HFFc6 (cell line): ENCODE data around the gene PPP1R12B. TPM values are rescaled to one million over a fixed set of nuclear protein-coding genes. Genes with fewer than 3 reads are reported as not detected.

Experiments
- DNase-seq: peaks from one replicate; pipeline ENCODE4 v3.0.0-alpha.2; 2018
- H3K27ac Mint-ChIP-seq: 2 replicates; pipeline ENCODE4 v1.8.0; 2020; ENCODE audit warnings: mild to moderate bottlenecking, mixed read lengths
- H3K27me3 Mint-ChIP-seq: 2 replicates; pipeline ENCODE4 v1.8.0; 2021; ENCODE audit warnings: mild to moderate bottlenecking, moderate library complexity, mixed read lengths; ENCODE audit not compliant: insufficient read depth
- H3K36me3 Mint-ChIP-seq: 2 replicates; pipeline ENCODE4 v1.8.0; 2021; ENCODE audit warnings: low read depth, mixed read lengths
- H3K4me1 Mint-ChIP-seq: 2 replicates; pipeline ENCODE4 v1.8.0; 2020; ENCODE audit warnings: low read depth, mixed read lengths
- H3K4me3 Mint-ChIP-seq: 2 replicates; pipeline ENCODE4 v1.8.0; 2020; ENCODE audit warnings: mild to moderate bottlenecking, moderate library complexity, mixed read lengths
- H3K9me3 Mint-ChIP-seq: 2 replicates; pipeline ENCODE4 v1.8.0; 2020; ENCODE audit warnings: mild to moderate bottlenecking, mixed read lengths
- total RNA-seq, 6 experiments: library from RNA; stranded (reverse); fragmentation: NEBNext Ultra II Directional; extraction: Animal tissue kit (Norgen Biotek cat#: 25700); gene quantifications; 2 replicates in 1 of 6; 3 replicates in 5 of 6; pipeline ENCODE4 v1.2.3, GENCODE V29; 2021
- TF ChIP-seq, protein P1 (sequence below): fragments of 200-600 bp; sonication (generic); IDR thresholded peaks from 2 replicates; pipeline ENCODE4 v1.5.0; 2021; ENCODE audit warnings: antibody characterized with exemption, mild to moderate bottlenecking

PPP1R12B gene
- total RNA-seq, 6 experiments from 2014 or later = 5.3 to 9.9 (median 6.9) TPM

DNA sequence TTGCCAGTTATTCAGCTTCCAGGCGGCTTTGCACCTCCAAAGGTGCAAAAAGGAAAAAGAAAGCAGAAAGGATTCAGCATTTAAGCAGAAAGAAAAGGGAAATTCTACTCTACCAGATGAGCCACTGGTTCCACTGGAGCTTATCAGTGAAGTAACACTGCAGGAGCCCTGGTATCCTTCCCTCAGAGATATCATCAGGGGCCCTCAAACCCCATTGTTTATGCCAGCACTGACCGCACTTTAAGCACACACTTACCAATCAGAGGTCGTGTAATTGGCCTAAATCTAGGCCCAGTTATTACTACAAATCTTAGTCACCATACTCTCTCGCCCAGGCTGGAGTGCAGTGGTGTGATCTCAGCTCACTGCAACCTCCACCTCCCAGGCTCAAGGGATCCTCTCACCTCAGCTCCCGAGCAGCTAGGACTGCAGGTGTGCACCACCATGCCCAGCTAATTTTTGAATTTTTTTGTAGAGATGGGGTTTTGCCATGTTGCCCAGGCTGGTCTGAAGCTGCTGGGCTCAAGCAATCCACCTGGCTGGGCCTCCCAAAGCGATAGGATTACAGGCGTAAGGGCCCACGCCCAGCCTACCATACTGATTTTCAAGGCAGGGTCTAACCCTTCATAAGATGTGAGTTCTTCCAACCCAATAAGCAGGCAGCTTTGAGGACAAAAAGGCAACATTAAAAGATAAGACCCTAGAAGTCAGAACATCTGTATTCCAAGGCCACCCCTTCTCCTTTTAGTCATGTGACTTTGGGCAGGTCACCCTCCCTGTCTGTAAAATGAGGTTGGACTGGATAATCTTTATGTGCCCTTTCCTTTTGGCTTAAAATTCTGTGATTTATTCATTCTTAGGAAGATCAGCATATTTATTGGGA, 236.4 kb downstream of the PPP1R12B start:
- Mint-ChIP-seq H3K36me3 (peaks cover 30% of the 10 kb centered on the region; the same call in 1 of the 2 replicates), H3K4me1 (peaks cover 77% of the 10 kb centered on the region), H3K27ac (no peak overlapping the region; the same call in 1 of the 2 replicates), H3K4me3 (peak overlapping the region; percentile 15; the same call in 1 of the 2 replicates), H3K9me3 (no peaks in the 10 kb centered on the region), H3K27me3 (peaks cover 3% of the 10 kb centered on the region)
- DNase-seq = no peak
- TF ChIP-seq, protein P1, sequence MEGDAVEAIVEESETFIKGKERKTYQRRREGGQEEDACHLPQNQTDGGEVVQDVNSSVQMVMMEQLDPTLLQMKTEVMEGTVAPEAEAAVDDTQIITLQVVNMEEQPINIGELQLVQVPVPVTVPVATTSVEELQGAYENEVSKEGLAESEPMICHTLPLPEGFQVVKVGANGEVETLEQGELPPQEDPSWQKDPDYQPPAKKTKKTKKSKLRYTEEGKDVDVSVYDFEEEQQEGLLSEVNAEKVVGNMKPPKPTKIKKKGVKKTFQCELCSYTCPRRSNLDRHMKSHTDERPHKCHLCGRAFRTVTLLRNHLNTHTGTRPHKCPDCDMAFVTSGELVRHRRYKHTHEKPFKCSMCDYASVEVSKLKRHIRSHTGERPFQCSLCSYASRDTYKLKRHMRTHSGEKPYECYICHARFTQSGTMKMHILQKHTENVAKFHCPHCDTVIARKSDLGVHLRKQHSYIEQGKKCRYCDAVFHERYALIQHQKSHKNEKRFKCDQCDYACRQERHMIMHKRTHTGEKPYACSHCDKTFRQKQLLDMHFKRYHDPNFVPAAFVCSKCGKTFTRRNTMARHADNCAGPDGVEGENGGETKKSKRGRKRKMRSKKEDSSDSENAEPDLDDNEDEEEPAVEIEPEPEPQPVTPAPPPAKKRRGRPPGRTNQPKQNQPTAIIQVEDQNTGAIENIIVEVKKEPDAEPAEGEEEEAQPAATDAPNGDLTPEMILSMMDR = no peak

DNA sequence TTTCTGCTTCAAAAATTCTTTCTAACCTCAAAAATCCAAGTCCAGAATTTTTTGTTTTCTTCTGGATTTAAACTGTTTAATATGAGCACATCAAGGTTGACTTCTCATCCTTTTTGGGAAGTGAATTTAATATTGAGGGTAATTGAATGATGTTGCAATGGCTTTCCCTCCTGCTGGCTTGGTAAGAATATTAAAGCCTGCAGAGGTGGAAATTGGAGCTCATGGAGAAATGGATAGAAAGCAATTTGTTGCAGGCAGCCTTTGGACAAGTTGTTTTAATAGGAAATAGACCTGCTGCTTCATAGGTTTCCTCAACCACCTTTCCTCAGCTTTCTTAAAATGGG, 237.1 kb downstream of the PPP1R12B start:
- no peak for DNase-seq
- TF ChIP-seq, protein P1 = no peak
- Mint-ChIP-seq H3K9me3 (no peaks in the 10 kb centered on the region), H3K4me1 (peaks cover 77% of the 10 kb centered on the region), H3K27ac (peak overlapping the region; percentile 72), H3K36me3 (peaks cover 30% of the 10 kb centered on the region; the same call in 1 of the 2 replicates), H3K27me3 (peaks cover 3% of the 10 kb centered on the region), H3K4me3 (no peak overlapping the region)

DNA sequence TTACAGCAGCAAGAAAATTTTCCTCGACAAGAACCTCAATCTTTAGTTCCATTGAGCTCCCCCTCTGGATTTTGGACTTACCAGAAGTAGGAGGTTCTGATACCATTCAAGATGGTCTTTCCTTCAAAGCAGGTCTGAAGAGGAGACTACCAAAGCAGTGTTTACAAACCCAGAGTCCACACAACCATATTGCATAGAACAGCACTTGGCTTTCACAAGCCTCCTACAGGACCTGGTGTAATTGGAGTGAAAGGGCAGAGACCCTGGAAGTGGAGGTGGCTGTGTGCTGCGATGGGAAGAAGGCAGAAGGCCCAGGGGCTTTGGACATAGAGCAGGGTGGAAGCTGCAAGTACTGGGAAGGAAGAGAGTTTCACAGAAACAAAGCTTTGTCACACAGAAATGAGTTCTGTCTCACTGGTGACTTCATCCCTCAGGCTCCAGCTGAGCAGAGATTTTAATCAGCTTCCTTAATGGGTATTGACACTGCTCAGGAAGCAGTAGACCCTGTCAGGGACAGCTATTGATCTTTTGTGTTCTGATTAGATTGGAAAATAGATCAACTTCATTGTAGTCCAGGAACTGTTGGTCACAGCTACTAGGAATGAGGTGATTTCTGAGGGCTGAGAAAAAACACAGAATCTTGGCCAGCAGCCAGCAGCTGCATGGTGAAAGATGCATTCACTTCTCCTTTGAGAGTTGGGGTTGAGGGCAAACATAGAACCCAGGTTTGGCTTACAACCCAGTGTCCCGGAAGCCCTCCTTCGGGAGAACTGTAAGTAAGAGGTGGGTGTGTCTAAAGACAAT, 237.7 kb downstream of the PPP1R12B start:
- Mint-ChIP-seq H3K27ac (peak overlapping the region; percentile 72), H3K27me3 (peaks cover 3% of the 10 kb centered on the region), H3K4me3 (peak overlapping the region; percentile 13; the same call in 1 of the 2 replicates), H3K4me1 (peaks cover 77% of the 10 kb centered on the region), H3K9me3 (no peaks in the 10 kb centered on the region), H3K36me3 (peaks cover 23% of the 10 kb centered on the region; the same call in 1 of the 2 replicates)
- TF ChIP-seq, protein P1 = no peak
- DNase-seq = peak; percentile 23

DNA sequence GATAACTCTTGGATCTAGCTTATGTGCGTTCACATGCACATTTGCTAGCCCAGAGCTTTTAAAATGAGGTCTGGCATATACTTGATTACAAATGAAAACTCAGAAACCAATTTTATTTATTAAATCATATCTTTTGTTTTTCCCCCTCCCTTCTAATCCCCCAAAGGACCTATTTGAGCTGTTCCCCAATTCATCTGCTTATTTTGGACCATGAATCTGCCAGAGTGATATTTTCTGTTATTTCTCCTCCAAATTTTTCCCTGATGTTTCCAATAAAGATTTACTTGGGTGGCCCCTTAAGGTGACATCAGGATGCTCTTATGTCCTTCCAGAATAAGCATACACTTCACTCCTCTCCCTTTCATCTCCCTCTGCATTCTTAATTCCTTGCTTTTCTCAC, 238.4 kb downstream of the PPP1R12B start:
- Mint-ChIP-seq H3K27ac (peak overlapping the region; percentile 99), H3K9me3 (no peaks in the 10 kb centered on the region), H3K36me3 (peaks cover 18% of the 10 kb centered on the region; the same call in 1 of the 2 replicates), H3K4me3 (no peak overlapping the region), H3K27me3 (peaks cover 3% of the 10 kb centered on the region), H3K4me1 (peaks cover 78% of the 10 kb centered on the region)
- DNase-seq = no peak
- TF ChIP-seq, protein P1 = no peak

DNA sequence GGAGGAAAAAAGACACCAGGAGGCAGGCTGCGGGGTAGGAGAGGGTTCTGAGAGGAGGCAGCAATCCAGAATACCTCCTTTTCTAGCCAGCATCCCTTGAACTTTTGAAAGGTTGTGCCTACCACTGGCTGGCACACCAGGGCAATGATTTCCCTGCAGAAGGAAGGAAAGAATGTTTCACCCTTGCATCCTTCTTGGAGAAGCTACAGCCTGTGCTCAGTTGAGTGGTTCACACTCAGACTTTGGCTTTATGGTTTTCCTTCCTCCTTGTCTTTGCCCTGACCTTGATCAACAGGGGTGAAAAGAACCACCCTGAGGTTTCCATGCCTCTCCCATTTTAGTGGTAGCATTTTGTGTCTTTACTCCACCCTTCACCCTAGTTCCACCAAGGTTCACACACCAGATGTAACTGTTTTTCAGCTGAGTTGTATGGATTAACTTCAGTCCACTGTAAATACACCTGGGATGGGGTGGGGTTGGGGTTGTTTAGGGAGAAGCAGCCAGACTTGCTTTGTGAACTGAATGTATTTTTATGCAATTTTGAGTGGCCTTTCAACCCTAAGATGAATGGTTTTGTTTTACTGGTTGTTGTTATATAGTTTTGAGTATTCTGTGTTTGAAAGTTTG, 239.5 kb downstream of the PPP1R12B start:
- Mint-ChIP-seq H3K36me3 (peaks cover 12% of the 10 kb centered on the region; the same call in 1 of the 2 replicates), H3K9me3 (no peaks in the 10 kb centered on the region), H3K4me1 (peaks cover 81% of the 10 kb centered on the region), H3K4me3 (peak overlapping the region; percentile 13; the same call in 1 of the 2 replicates), H3K27me3 (peaks cover 3% of the 10 kb centered on the region), H3K27ac (peak overlapping the region; percentile 99)
- TF ChIP-seq, protein P1 = no peak
- no peak for DNase-seq
